GM19035 (cell line): ENCODE results near the gene KLHL7.
"Not testable (repeated sequence)": the region's sequence is repeated elsewhere in the genome, so short reads cannot be mapped to it uniquely, and the experiment has no call there.

Source experiments
- ATAC-seq: cut with Tn5 transposase; IDR thresholded peaks from one replicate; pipeline ENCODE4 v1.9.1; 2021; ENCODE audit not compliant: unreplicated experiment

KLHL7 gene

GRCh38 chr7:23214423-23214822, 108.8 kb downstream of the KLHL7 start:
- no peak for ATAC-seq

- ATAC-seq: no peak
Observed at GRCh38 chr7:23214938-23215337, 109.4 kb downstream of the KLHL7 start.

GRCh38 chr7:23216021-23216420, 110.4 kb downstream of the KLHL7 start:
- no peak for ATAC-seq

GRCh38 chr7:23218196-23218595, 112.6 kb downstream of the KLHL7 start:
- no peak for ATAC-seq

GRCh38 chr7:23220690-23221305, 115.2 kb downstream of the KLHL7 start:
- ATAC-seq: no peak

- no peak for ATAC-seq
Observed at GRCh38 chr7:23222439-23223030, 117.0 kb downstream of the KLHL7 start.

GRCh38 chr7:23224364-23224763, 118.8 kb downstream of the KLHL7 start:
- ATAC-seq: not testable (repeated sequence)

- no peak for ATAC-seq
Observed at GRCh38 chr7:23226844-23227450, 121.4 kb downstream of the KLHL7 start.
